GM19025 (cell line): ENCODE results near the gene CEBPZ.

Experiments
- ATAC-seq: cut with Tn5 transposase; IDR thresholded peaks from one replicate; pipeline ENCODE4 v1.9.1; 2021; ENCODE audit warnings: mild to moderate bottlenecking, low read depth, moderate library complexity; ENCODE audit not compliant: unreplicated experiment

The CEBPZ gene

GRCh38 chr2:37188570-37188969 lies 42.8 kb downstream of the CEBPZ start, which contains the start of gene SULT6B1:
TSS of gene SULT6B1 (minus strand) at chr2:37188670. CDS start at chr2:37188640, 30 bp downstream.
- ATAC-seq: no peak

GRCh38 chr2:37181726-37182684 lies 49.4 kb downstream of the CEBPZ start:
- no peak for ATAC-seq

- no peak for ATAC-seq
Observed at GRCh38 chr2:37180640-37181039, 50.8 kb downstream of the CEBPZ start.

- ATAC-seq: no peak
Observed at GRCh38 chr2:37180006-37180639, 51.3 kb downstream of the CEBPZ start.

GRCh38 chr2:37173741-37174140 lies 57.7 kb downstream of the CEBPZ start:
- no peak for ATAC-seq

DNA sequence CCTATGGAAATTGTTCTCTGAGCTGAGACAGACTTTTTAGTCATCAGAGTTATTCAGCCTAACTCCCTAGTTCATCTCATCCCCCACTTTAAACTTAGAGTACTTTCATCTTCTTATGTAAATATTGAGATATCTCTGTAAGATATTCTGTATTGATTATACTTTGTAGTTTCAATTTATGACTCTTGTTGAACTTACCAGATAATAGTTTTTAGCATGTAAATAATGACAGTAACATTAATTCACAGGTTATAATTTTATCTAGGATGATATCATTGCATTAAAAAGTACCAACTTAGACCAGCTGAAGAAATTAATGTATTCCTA lies 59.8 kb downstream of the CEBPZ start:
- ATAC-seq: no peak

- no peak for ATAC-seq
Observed at GRCh38 chr2:37168217-37168981, 63.0 kb downstream of the CEBPZ start.

GRCh38 chr2:37167636-37168180 lies 63.7 kb downstream of the CEBPZ start:
- ATAC-seq: no peak

GRCh38 chr2:37164757-37165156 lies 66.6 kb downstream of the CEBPZ start:
- no peak for ATAC-seq

- ATAC-seq: peak; percentile 93
Observed at GRCh38 chr2:37156857-37157714, 74.3 kb downstream of the CEBPZ start, which contains the start of gene EIF2AK2. TSS of gene EIF2AK2 (minus strand) at chr2:37156980. CDS start at chr2:37147806, 9,174 bp downstream.

DNA sequence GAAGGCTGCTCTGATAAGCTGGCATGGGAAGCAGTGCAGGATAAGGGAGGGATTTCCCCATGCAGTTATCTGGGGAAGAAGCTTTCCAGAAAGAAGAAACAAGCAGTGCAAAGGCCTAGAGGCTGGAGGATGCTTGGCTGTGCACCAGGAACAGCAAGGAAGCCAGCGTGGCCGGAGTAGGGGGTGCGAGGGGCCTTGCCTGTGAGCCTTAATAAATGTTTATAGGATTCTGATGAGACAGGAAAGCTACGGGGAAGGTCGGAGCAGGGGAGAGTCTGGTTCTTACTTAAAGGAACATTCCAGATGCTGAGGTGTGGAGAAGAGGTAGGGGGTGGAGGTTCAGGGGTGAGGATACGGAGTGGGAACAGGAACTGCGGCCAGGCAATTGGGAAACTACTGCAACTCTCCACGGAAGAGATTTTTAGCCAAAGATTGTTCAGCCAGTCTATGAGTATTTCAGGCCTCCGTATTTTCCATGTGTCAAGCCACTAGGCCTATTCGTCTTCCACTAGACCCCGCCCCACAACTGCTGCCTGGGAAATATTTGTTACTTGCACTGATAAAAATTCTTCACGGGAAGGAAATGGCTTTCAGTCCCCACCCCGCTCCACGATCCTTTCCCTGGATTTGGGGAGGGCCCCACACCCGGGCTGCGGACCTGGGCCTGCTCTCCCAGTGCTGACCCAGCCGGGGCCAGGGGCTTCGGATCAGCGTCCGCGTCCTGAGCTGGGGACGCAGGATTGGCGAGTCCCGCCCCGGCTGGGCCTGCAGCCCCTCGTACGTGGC lies 75.1 kb downstream of the CEBPZ start:
- ATAC-seq: peak; percentile 31

DNA sequence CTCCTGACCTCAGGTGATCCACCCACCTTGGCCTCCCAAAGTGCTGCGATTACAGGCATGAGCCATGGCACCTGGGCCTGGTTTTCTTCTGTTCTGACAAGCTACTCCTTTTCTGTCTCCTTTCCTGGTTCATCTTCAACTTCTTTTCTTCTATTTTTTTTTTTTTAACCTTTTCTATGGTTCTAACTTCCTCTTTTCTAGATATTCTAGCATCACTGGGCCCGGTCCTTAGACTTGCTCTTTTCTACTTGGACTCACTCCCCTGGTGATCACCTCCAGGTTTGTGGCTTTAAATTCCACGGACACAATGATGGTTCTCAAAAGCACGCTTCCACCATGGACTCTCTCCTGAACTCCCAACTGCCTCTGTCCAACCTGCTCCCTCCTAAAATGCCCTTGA lies 76.6 kb downstream of the CEBPZ start:
- no peak for ATAC-seq

DNA sequence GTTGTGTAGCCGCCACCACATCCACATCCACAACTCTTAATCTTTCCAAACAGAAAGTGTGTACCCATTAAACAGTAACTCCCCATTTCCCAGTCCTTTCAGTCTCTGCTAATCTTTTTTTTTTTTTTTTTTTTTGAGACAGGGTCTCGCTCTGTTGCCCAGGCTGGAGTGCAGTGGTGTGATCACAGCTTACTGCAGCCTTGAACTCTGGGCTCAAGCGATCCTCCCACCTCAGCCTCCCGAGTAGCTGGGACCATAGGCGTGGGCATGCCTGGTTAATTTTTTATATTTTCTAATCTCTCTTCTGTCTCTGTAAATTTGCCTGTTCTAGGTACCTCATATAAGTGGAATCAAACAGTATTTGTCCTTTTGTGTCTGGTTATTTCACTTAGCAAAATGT lies 78.2 kb downstream of the CEBPZ start:
- no peak for ATAC-seq
